Activated T-helper 9 cell treated with anti-CD3 and anti-CD28 coated beads, Interleukin-2, amount 50 U/mL, for 16 hours (primary cell): ENCODE measurements around the gene ADAM19.

Source experiments
- DNase-seq: peaks from one replicate; pipeline ENCODE4 v3.0.0-alpha.2; 2020; ENCODE audit warnings: low read depth

The ADAM19 gene

GRCh38 chr5:157513182-157513581 is 62.4 kb downstream of the ADAM19 start:
- DNase-seq: no peak

GRCh38 chr5:157511651-157512644 is 63.6 kb downstream of the ADAM19 start:
- DNase-seq: peak; percentile 30

- no peak for DNase-seq
These were observed 64.9 kb downstream of the ADAM19 start for GRCh38 chr5:157510682-157511081.

GRCh38 chr5:157509587-157509986 is 66.0 kb downstream of the ADAM19 start:
- DNase-seq: no peak

GRCh38 chr5:157509093-157509492 is 66.5 kb downstream of the ADAM19 start:
- no peak for DNase-seq

- DNase-seq: no peak
These were observed 68.4 kb downstream of the ADAM19 start for GRCh38 chr5:157506981-157507780.

GRCh38 chr5:157506066-157506590 is 69.4 kb downstream of the ADAM19 start:
- no peak for DNase-seq

- no peak for DNase-seq
These were observed 70.1 kb downstream of the ADAM19 start for GRCh38 chr5:157505496-157505895.

- DNase-seq: no peak
These were observed 71.5 kb downstream of the ADAM19 start for GRCh38 chr5:157504053-157504452.

GRCh38 chr5:157502143-157502647 is 73.4 kb downstream of the ADAM19 start:
- DNase-seq: no peak

GRCh38 chr5:157497875-157498611 is 77.5 kb downstream of the ADAM19 start:
- no peak for DNase-seq

GRCh38 chr5:157496864-157497263 is 78.7 kb downstream of the ADAM19 start:
- no peak for DNase-seq

GRCh38 chr5:157494178-157494832 is 81.3 kb downstream of the ADAM19 start:
- no peak for DNase-seq

GRCh38 chr5:157492886-157493285 is 82.7 kb downstream of the ADAM19 start:
- DNase-seq: no peak

GRCh38 chr5:157491471-157491995 is 84.0 kb downstream of the ADAM19 start:
- no peak for DNase-seq

GRCh38 chr5:157487358-157487757 is 88.2 kb downstream of the ADAM19 start:
- DNase-seq: no peak

GRCh38 chr5:157486861-157487260 is 88.7 kb downstream of the ADAM19 start:
- DNase-seq: no peak

GRCh38 chr5:157486221-157486681 is 89.3 kb downstream of the ADAM19 start:
- no peak for DNase-seq

- DNase-seq: no peak
These were observed 89.8 kb downstream of the ADAM19 start for GRCh38 chr5:157485811-157486210.

- DNase-seq: no peak
These were observed 90.2 kb downstream of the ADAM19 start for GRCh38 chr5:157485340-157485739.

GRCh38 chr5:157484768-157485167 is 90.8 kb downstream of the ADAM19 start:
- no peak for DNase-seq
